IPS-NIHi11 (cell line): ENCODE data around the gene LTB4R.
"Not testable (repeated sequence)": the region's sequence is repeated elsewhere in the genome, so short reads cannot be mapped to it uniquely, and the experiment has no call there.

Experiments
- DNase-seq: peaks from one replicate; pipeline ENCODE4 v3.0.0; 2012; ENCODE audit warnings: mixed read lengths, low spot score

The LTB4R gene

GRCh38 chr14:24343795-24344660, 32.7 kb downstream of the LTB4R start:
- DNase-seq = no peak

- DNase-seq = no peak
These were observed 35.8 kb downstream of the LTB4R start for GRCh38 chr14:24347134-24347533.

GRCh38 chr14:24348186-24348585, 36.9 kb downstream of the LTB4R start:
- no peak for DNase-seq

- DNase-seq = no peak
These were observed 38.4 kb downstream of the LTB4R start for GRCh38 chr14:24349742-24350141.

- no peak for DNase-seq
These were observed 40.2 kb downstream of the LTB4R start for GRCh38 chr14:24351517-24351916.

GRCh38 chr14:24353559-24354481, 42.5 kb downstream of the LTB4R start:
- no peak for DNase-seq

GRCh38 chr14:24354482-24354825, 43.2 kb downstream of the LTB4R start:
- DNase-seq = not testable (repeated sequence)

- no peak for DNase-seq
These were observed 43.7 kb downstream of the LTB4R start for GRCh38 chr14:24355009-24355408.

GRCh38 chr14:24356208-24356607, 44.9 kb downstream of the LTB4R start:
- no peak for DNase-seq

- DNase-seq = no peak
These were observed 49.0 kb downstream of the LTB4R start for GRCh38 chr14:24360281-24360680.

GRCh38 chr14:24361326-24361725, 50.0 kb downstream of the LTB4R start:
- DNase-seq = no peak

- DNase-seq = no peak
These were observed 51.1 kb downstream of the LTB4R start for GRCh38 chr14:24362241-24362960.

GRCh38 chr14:24363401-24363800, 52.1 kb downstream of the LTB4R start:
- DNase-seq = no peak

- DNase-seq = no peak
These were observed 53.5 kb downstream of the LTB4R start for GRCh38 chr14:24364841-24365240.

GRCh38 chr14:24365600-24366412, 54.5 kb downstream of the LTB4R start:
- DNase-seq = peak; percentile 90

GRCh38 chr14:24366413-24366720, 55.1 kb downstream of the LTB4R start:
- DNase-seq = no peak

- peak; percentile 86 for DNase-seq
These were observed 55.6 kb downstream of the LTB4R start for GRCh38 chr14:24366721-24367513.
